Gastrocnemius medialis (tissue), 4 donors: ENCODE measurements around the gene SETD3.

ENCODE experiments used
- CTCF ChIP-seq, 5 experiments: fragments of 450-650 bp in 3 of 5; fragments of 200-600 bp in 2 of 5; sonication (generic) in 2 of 5; IDR thresholded peaks in 4 of 5; conservative IDR thresholded peaks in 1 of 5; 1 replicate in 4 of 5; 2 replicates in 1 of 5; pipeline ENCODE4 v1.5.1; 2016 to 2019; ENCODE audit warnings: antibody characterized with exemption in 5 of 5, mild to moderate bottlenecking in 3 of 5, moderate library complexity in 3 of 5
- POLR2A ChIP-seq, 2 donors: fragments of 450-650 bp; IDR thresholded peaks; one replicate each; pipeline ENCODE4 v1.6.1; 2017; ENCODE audit warnings: antibody characterized with exemption in 2 of 2, mild to moderate bottlenecking in 2 of 2, moderate library complexity in 2 of 2

GRCh38 chr14:99440278-99440677 is 40.4 kb downstream of the SETD3 start:
- TF ChIP-seq CTCF (IDR thresholded peaks at IDR 0.05 in 4 of 5, conservative IDR thresholded peaks at IDR 0.05 in 1 of 5): no peak
- no peak for TF ChIP-seq POLR2A (IDR thresholded peaks at IDR 0.05)
